Endothelial cell of umbilical vein (primary cell): ENCODE measurements around the gene TFPI2. TPM values are rescaled to one million over a fixed set of nuclear protein-coding genes. Genes with fewer than 3 reads are reported as not detected.

ENCODE experiments used
- BruUV-seq: library from RNA; stranded (reverse); fragments of 400-500 nt; replicated peaks from 2 replicates; lab custom pipeline; 2021; lab: Mats Ljungman, UMichigan
- CTCF ChIA-PET: fragments of 300-600, 350-600 bp; sonication (Branson Sonifier 250); formaldehyde crosslinking; loops from one replicate; lab custom pipeline; 2021; ENCODE audit warnings: antibody characterized with exemption, inconsistent platforms; lab: Charles Lee
- POLR2A ChIA-PET: fragments of 300-600, 350-600 bp; sonication (Branson Sonifier 250); formaldehyde crosslinking; loops from one replicate; lab custom pipeline; 2021; ENCODE audit warnings: antibody characterized with exemption, inconsistent platforms; lab: Charles Lee
- DNase-seq: peaks from one replicate; pipeline ENCODE4 v3.0.0-alpha.2; 2011; ENCODE audit warnings: low read depth, low spot score
- FAIRE-seq: peaks from 2 replicates; lab custom pipeline; 2011; peaks lifted over from hg19 to GRCh38; lab: Jason Lieb, UNC
- H2AFZ ChIP-seq: 2 replicates; pipeline ENCODE4 v1.6.0; 2012; ENCODE audit warnings: low read depth, low read length, control low read depth, inconsistent platforms
- H3K27ac ChIP-seq: 2 replicates; pipeline ENCODE4 v1.5.1; 2011; ENCODE audit warnings: low read depth, mild to moderate bottlenecking, control low read depth, low read length, moderate library complexity; ENCODE audit not compliant: insufficient read depth
- H3K27me3 ChIP-seq, 2 experiments: 2 replicates each; pipeline versions ENCODE4 v1.6.0 to v1.6.1; 2011; ENCODE audit warnings: low read length in 2 of 2, mixed read lengths in 1 of 2; ENCODE audit not compliant: control insufficient read depth in 2 of 2, insufficient read depth in 2 of 2
- H3K36me3 ChIP-seq, 2 experiments: 2 replicates in 1 of 2; 3 replicates in 1 of 2; pipeline ENCODE4 v1.5.1; 2011; ENCODE audit warnings: low read length in 2 of 2, mild to moderate bottlenecking in 1 of 2, moderate library complexity in 1 of 2; ENCODE audit not compliant: control insufficient read depth in 2 of 2, insufficient read depth in 2 of 2; ENCODE audit errors: extremely low read depth in 1 of 2
- H3K4me1 ChIP-seq: 3 replicates; pipeline ENCODE4 v1.5.1; 2011; ENCODE audit warnings: mild to moderate bottlenecking, low read length; ENCODE audit not compliant: control insufficient read depth, insufficient read depth; ENCODE audit errors: extremely low read depth
- H3K4me2 ChIP-seq: 2 replicates; pipeline ENCODE4 v1.6.1; 2011; ENCODE audit warnings: low read length, control low read depth, mixed read lengths; ENCODE audit not compliant: insufficient read depth
- H3K4me3 ChIP-seq, 3 experiments: fragments of 200-600 bp in 1 of 3; sonication (generic), shearing (Covaris generic) in 1 of 3; replicated peaks in 1 of 3; 2 replicates each; pipeline ENCODE4 v1.5.1; 2011 to 2016; ENCODE audit warnings: control low read depth in 3 of 3, low read length in 3 of 3, mild to moderate bottlenecking in 2 of 3, inconsistent platforms in 1 of 3, low read depth in 1 of 3, moderate library complexity in 1 of 3; ENCODE audit not compliant: insufficient read depth in 1 of 3
- H3K79me2 ChIP-seq: 2 replicates; pipeline ENCODE4 v1.6.0; 2012; ENCODE audit warnings: low read length, inconsistent platforms; ENCODE audit not compliant: control insufficient read depth, insufficient read depth
- H3K9ac ChIP-seq: replicated peaks from 2 replicates; pipeline ENCODE3; 2011; ENCODE audit warnings: low read length, control low read depth; ENCODE audit not compliant: insufficient read depth; ENCODE audit errors: extremely low read depth
- H3K9me1 ChIP-seq: replicated peaks from 3 replicates; pipeline ENCODE4 v1.6.0; 2011; ENCODE audit warnings: mild to moderate bottlenecking, low read length; ENCODE audit not compliant: control insufficient read depth, insufficient read depth; ENCODE audit errors: extremely low read depth
- H3K9me3 ChIP-seq: replicated peaks from 2 replicates; pipeline ENCODE4 v1.5.1; 2012; ENCODE audit warnings: low read length, inconsistent platforms; ENCODE audit not compliant: control insufficient read depth, insufficient read depth
- H4K20me1 ChIP-seq: replicated peaks from 2 replicates; pipeline ENCODE3; 2011; ENCODE audit warnings: mild to moderate bottlenecking, low read length; ENCODE audit not compliant: control insufficient read depth, insufficient read depth; ENCODE audit errors: extremely low read depth
- EZH2 ChIP-seq: IDR thresholded peaks from 2 replicates; pipeline ENCODE4 v1.6.1; 2012; ENCODE audit warnings: borderline replicate concordance, low read depth, mild to moderate bottlenecking, moderate library complexity, low read length, inconsistent platforms; ENCODE audit not compliant: severe bottlenecking
- GATA2 ChIP-seq: IDR thresholded peaks from 2 replicates; pipeline ENCODE4 v1.7.0; 2011; ENCODE audit warnings: low read depth, mild to moderate bottlenecking, moderate library complexity, mixed read lengths, low read length; ENCODE audit not compliant: insufficient read length, insufficient read depth
- MYC ChIP-seq: IDR thresholded peaks from one replicate; pipeline ENCODE4 v1.6.1; 2011; ENCODE audit warnings: mild to moderate bottlenecking, low read depth, low read length
- POLR2A ChIP-seq: IDR thresholded peaks from 2 replicates; pipeline ENCODE4 v1.6.1; 2012; ENCODE audit warnings: low read depth, mild to moderate bottlenecking, control low read depth, low read length
- POLR2AphosphoS5 ChIP-seq: IDR thresholded peaks from 2 replicates; pipeline ENCODE4 v1.6.1; 2012; ENCODE audit warnings: low read depth, mild to moderate bottlenecking, control low read depth, low read length, moderate library complexity; ENCODE audit not compliant: insufficient read depth
- dilution Hi-C: fragments of 300-500 bp; cut with MboI; formaldehyde crosslinking; loops from one replicate; pipeline ENCODE4 v1.15.0; 2019; ENCODE audit warnings: low sequenced_read_pairs; ENCODE audit not compliant: extremely low pct_ligation_motif_present
- intact Hi-C: fragments of 100-400 bp; cut with micrococcal nuclease; formaldehyde crosslinking; loops from one replicate; pipeline ENCODE4 v1.10.0; 2022
- polyA plus RNA-seq, 4 experiments: library from polyadenylated mRNA; depleted of rRNA in 3 of 4; stranded (reverse) in 3 of 4; unstranded in 1 of 4; fragments of >200 nt; gene quantifications; 2 replicates each; pipeline versions ENCODE4 v1.2.1 to v1.2.3, GENCODE V29; 2011 to 2012; ENCODE audit warnings: missing spikeins in 1 of 4
- total RNA-seq: library from RNA; stranded (reverse); gene quantifications from 2 replicates; pipeline ENCODE4 v1.2.3, GENCODE V29; 2021
- TF ChIP-seq, protein P1 (sequence below), 2 donors: IDR thresholded peaks; 1 replicate in 1 of 2; 2 replicates in 1 of 2; pipeline ENCODE4 v1.5.1; 2011; ENCODE audit warnings: low read length in 2 of 2, mild to moderate bottlenecking in 2 of 2, moderate library complexity in 2 of 2, control low read depth in 1 of 2, inconsistent platforms in 1 of 2, low read depth in 1 of 2; ENCODE audit not compliant: insufficient read depth in 1 of 2; ENCODE audit errors: extremely low read depth in 1 of 2
- TF ChIP-seq, protein P2 (sequence below): IDR thresholded peaks from 2 replicates; pipeline ENCODE4 v1.6.1; 2011; ENCODE audit not compliant: insufficient read depth, insufficient read length

The TFPI2 gene
- total and polyA plus RNA-seq, 2 donors (not counting 3 experiments of a cell fraction or from before 2014, with no cell fraction given) = 49.9 to 65.9 TPM

DNA sequence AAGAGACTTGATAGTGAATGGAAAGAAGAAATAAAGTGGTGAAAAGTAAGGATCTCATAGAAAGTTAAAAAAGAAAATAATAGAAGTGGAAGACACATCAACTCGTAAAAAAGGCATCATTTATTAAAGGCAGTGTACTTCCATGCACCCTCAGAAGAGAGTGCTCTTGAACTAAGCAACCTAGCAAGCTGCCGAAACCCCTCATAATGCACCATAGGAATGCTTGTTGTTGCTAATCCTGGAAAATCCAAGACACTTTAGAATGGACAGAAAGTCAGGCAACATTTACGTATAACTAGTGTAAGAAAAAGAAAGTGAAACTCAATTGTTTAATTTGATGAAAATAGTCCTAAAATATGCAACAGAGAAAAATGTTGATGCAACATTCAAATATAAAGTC lies 12.8 kb downstream of the TFPI2 start:
- Histone ChIP-seq H3K9ac (no peak overlapping the region), H3K9me1 (no peaks in the 10 kb centered on the region), H3K9me3 (no peaks in the 10 kb centered on the region), H3K4me1 (no peaks in the 10 kb centered on the region), H4K20me1 (no peaks in the 10 kb centered on the region), H3K79me2 (no peaks in the 10 kb centered on the region), H3K36me3 (no peaks in the 10 kb centered on the region), H3K27ac (no peak overlapping the region), H3K4me3 (no peak overlapping the region), H2AFZ (no peak overlapping the region), H3K4me2 (no peak overlapping the region), H3K27me3 (no peaks in the 10 kb centered on the region)
- ChIA-PET POLR2A (no interaction called here), CTCF (no interaction called here)
- no peak for DNase-seq
- dilution Hi-C loops (no loop called here), intact Hi-C loops (no loop called here)
- no peak for FAIRE-seq
- BruUV-seq = no TSS peak
- TF ChIP-seq MYC = no peak
- TF ChIP-seq POLR2A = no peak
- TF ChIP-seq EZH2 = no peak
- TF ChIP-seq, protein P1, sequence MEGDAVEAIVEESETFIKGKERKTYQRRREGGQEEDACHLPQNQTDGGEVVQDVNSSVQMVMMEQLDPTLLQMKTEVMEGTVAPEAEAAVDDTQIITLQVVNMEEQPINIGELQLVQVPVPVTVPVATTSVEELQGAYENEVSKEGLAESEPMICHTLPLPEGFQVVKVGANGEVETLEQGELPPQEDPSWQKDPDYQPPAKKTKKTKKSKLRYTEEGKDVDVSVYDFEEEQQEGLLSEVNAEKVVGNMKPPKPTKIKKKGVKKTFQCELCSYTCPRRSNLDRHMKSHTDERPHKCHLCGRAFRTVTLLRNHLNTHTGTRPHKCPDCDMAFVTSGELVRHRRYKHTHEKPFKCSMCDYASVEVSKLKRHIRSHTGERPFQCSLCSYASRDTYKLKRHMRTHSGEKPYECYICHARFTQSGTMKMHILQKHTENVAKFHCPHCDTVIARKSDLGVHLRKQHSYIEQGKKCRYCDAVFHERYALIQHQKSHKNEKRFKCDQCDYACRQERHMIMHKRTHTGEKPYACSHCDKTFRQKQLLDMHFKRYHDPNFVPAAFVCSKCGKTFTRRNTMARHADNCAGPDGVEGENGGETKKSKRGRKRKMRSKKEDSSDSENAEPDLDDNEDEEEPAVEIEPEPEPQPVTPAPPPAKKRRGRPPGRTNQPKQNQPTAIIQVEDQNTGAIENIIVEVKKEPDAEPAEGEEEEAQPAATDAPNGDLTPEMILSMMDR (IDR thresholded peaks at IDR 0.05; ENCODE audit: extremely low read depth in 1 of 2, insufficient read depth in 1 of 2, low read depth in 1 of 2, low read length in 2 of 2) = no peak
- no peak for TF ChIP-seq GATA2
- TF ChIP-seq, protein P2, sequence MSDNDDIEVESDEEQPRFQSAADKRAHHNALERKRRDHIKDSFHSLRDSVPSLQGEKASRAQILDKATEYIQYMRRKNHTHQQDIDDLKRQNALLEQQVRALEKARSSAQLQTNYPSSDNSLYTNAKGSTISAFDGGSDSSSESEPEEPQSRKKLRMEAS = no peak
- TF ChIP-seq POLR2AphosphoS5 = no peak
